HUES64 (cell line): ENCODE data around the gene DIAPH1.
"Not testable (repeated sequence)": the region's sequence is repeated elsewhere in the genome, so short reads cannot be mapped to it uniquely, and the experiment has no call there.

Experiments used
- H3K27ac ChIP-seq: 2 replicates; pipeline ENCODE4 v1.7.0; 2013; ENCODE audit warnings: low read depth, low read length, inconsistent platforms
- H3K27me3 ChIP-seq: 2 replicates; pipeline ENCODE4 v1.6.1; 2013; ENCODE audit warnings: mild to moderate bottlenecking, low read length; ENCODE audit not compliant: insufficient read depth
- H3K36me3 ChIP-seq: 2 replicates; pipeline ENCODE4 v1.6.1; 2013; ENCODE audit warnings: mild to moderate bottlenecking, low read length; ENCODE audit not compliant: insufficient read depth
- H3K4me1 ChIP-seq: 2 replicates; pipeline ENCODE4 v1.6.1; 2013; ENCODE audit warnings: mild to moderate bottlenecking, low read length, moderate library complexity; ENCODE audit not compliant: insufficient read depth
- H3K4me3 ChIP-seq: 2 replicates; pipeline ENCODE4 v1.5.1; 2013; ENCODE audit warnings: mild to moderate bottlenecking, low read length, moderate library complexity
- H3K9ac ChIP-seq: 2 replicates; pipeline ENCODE4 v1.6.1; 2013; ENCODE audit warnings: mild to moderate bottlenecking, low read depth, low read length
- H3K9me3 ChIP-seq: 2 replicates; pipeline ENCODE4 v1.6.1; 2013; ENCODE audit warnings: low read depth, low read length; ENCODE audit not compliant: insufficient read depth
- WGBS: fragments of 150-250, 120-280 bp; methylation state at CpG from one replicate; pipeline ENCODE4 v1.1.7; 2013; ENCODE audit warnings: missing lambda C conversion rate; 5-methylcytosine and 5-hydroxymethylcytosine counted together

The DIAPH1 gene

DNA sequence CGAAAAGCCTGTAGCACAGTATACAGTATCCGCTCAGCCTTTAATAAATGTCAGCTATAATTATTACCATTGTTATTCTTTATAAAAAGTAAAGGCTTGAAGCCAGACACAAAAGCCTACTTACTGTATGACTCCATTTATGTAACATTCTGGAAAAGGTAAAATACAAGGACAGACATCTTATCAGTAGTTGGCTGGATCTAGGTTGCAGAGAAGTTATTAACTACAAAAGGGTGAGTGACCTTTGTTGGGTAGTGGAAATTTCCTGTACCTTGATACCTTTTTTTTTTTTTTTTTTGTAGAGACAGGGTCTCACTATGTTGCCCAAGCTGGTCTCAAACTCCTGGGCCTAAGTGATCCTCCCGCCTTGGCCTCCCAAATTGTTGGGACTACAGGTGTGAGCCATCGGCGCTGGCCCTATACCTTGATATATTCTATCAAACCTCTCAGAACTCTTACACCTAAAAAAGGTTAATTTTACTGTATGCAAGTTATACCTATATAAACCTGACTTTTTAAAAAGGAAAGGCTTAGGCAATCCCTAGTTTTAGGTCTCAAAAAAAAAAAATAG, 11.9 kb upstream of the DIAPH1 start:
- Histone ChIP-seq H3K4me1 (no peaks in the 10 kb centered on the region; the same call in 1 of the 2 replicates), H3K27ac (no peak overlapping the region), H3K4me3 (no peak overlapping the region), H3K9me3 (no peaks in the 10 kb centered on the region), H3K9ac (no peak overlapping the region), H3K27me3 (no peaks in the 10 kb centered on the region), H3K36me3 (peaks cover 74% of the 10 kb centered on the region)
- WGBS, result 98% methylated on average over 4 of the region's 5 CpGs

DNA sequence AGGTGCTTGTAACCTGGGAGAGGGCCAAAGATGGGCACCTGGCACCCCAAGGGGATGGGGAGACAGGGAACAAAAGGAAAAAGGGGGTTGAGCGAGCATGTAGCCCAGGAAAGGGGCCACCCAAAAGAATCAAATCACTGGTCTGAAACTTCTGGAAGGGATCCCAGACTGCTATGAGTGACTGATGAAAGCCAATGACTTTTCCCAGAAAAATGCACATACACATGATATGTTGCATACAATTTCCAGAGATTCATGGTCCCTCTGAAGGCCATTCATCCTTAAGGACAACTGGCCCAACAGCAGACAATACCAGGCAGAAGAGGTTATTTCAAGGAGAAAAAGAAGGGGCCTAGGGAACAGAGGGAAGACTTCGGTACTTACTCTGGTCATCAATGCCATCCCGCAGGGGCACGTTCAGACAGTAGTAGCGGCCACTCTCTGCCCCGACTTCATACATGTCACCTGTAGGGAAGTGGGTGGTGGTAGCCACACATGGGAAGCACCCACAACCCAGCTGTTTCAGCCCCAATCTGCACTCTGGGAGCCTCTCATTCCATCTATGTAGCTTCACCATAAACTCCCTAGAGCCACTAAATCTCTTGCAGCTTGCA, 9.5 kb upstream of the DIAPH1 start:
- H3K27ac ChIP-seq, result no peak overlapping the region
- WGBS, result 97% methylated on average over 6 of the region's 6 CpGs
- H3K4me3 ChIP-seq, result no peak overlapping the region
- peaks cover 8% of the 10 kb centered on the region for H3K4me1 ChIP-seq
- H3K36me3 ChIP-seq, result peaks cover 92% of the 10 kb centered on the region
- no peak overlapping the region for H3K9ac ChIP-seq
- no peaks in the 10 kb centered on the region for H3K27me3 ChIP-seq
- no peaks in the 10 kb centered on the region for H3K9me3 ChIP-seq

DNA sequence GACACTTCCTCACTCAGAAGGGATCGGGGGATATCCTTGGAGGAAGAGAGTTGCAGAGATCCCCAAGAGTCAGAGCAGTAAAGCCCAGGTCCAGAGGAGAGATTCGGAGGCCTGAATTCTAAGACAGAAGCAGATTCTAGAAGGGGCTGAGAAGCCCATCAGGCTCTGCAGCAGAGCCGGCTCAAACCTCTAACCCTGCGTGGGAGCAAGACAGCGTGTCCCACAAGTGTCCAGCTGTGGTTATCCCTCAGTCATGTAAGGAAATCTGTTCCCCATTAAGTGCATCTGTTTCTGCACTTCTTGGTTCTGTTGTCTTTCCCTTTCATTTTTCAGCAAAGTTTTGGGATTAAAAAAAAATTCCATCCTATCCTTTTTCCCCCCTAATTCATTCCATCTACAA, 4.8 kb upstream of the DIAPH1 start:
- Histone ChIP-seq H3K27me3 (no peaks in the 10 kb centered on the region), H3K9me3 (no peaks in the 10 kb centered on the region), H3K9ac (0 out of 2 replicates have a peak overlapping the region, but pooled peaks have one; percentile 41), H3K36me3 (peaks cover 85% of the 10 kb centered on the region), H3K27ac (peak overlapping the region; percentile 58; the same call in 1 of the 2 replicates), H3K4me3 (no peak overlapping the region), H3K4me1 (peaks cover 11% of the 10 kb centered on the region)
- 81% methylated on average over 5 of the region's 5 CpGs for WGBS

DNA sequence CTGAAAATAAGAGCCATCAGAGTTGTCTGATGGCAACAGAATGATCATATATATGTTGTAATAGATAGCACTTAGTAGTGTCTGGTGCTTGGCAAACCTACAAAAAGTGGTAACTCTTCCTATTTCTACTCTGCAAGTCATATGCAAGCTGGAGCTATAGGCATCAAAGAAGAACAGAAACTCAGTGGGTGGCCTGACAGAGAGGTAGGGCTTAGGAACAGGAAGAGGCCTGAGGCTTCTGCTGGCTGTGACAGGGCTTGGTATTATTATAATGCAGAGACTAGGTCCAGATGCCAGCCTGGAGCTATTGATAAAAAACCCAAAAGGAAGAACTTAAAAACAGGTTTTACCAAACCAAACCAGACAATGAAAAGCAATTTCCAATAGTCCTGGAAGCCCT, 4.4 kb upstream of the DIAPH1 start:
- Histone ChIP-seq H3K36me3 (peaks cover 81% of the 10 kb centered on the region), H3K9ac (0 out of 2 replicates have a peak overlapping the region, but pooled peaks have one; percentile 41), H3K27ac (peak overlapping the region; percentile 58; the same call in 1 of the 2 replicates), H3K27me3 (no peaks in the 10 kb centered on the region), H3K9me3 (no peaks in the 10 kb centered on the region), H3K4me3 (no peak overlapping the region), H3K4me1 (peaks cover 11% of the 10 kb centered on the region)

DNA sequence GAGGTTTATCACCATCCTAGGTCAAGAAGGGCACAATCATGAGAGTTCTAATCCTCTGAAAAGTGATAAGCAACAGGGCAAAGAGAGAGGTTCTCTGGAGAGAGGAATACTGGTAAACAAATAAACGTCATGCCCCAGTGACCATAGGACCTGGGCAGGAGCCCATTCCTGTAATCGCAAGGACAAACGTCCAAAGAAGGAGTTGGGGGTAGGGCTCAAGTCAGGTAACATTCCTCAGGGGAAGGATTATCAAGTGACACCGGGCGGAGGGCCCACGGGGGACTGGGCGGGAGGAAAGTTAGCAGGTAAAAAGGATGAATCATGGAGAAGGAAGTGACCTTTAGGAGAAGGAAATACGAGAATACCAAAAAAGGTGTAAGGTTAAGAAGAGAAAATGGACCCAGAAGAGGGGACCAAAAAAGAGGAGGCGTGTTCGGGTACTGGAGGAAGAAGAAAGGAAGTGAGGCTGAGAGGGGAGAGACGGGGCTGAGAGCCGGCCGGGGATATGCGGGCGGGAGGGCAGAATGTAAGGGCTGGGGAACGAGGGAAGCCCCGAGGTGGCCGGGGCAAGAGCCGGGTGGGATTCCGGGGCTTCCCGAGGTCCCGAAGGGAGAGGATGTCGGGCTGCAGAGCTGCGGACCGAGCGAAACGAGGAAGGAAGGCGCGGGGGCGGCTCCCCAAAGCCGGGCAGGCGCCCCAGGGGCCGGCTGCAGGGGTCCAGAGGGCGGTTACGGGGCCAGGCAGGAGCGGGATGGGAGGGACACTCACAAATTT, 583 bp downstream of the DIAPH1 start:
- peaks cover 39% of the 10 kb centered on the region for H3K4me1 ChIP-seq
- H3K9ac ChIP-seq, result peak overlapping the region; percentile 91
- WGBS, result under 1% methylated on average over 36 of the region's 36 CpGs
- peak overlapping the region; percentile 84 for H3K4me3 ChIP-seq
- peaks cover 34% of the 10 kb centered on the region for H3K36me3 ChIP-seq
- peak overlapping the region; percentile 88 for H3K27ac ChIP-seq
- H3K9me3 ChIP-seq, result no peaks in the 10 kb centered on the region
- no peaks in the 10 kb centered on the region for H3K27me3 ChIP-seq

DNA sequence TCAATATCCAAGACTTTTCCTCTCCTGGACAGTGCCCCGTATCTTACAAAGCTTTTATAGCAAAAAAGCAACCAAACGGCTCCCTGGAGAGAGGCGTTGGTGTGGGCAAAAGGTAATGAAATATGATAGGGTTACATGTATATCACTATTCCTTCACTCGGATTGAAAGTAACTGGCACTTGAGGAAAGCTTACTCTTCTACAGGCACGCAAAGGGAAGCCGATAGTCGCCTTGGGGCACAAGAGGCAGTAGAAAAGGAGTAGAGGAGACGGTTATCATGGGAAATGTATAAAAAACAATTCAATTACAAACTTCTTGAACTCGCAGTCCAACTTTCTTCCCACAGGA, 1.1 kb downstream of the DIAPH1 start:
- WGBS, result 6% methylated on average over 5 of the region's 9 CpGs
- Histone ChIP-seq H3K27ac (peak overlapping the region; percentile 88), H3K36me3 (peaks cover 29% of the 10 kb centered on the region), H3K9ac (peak overlapping the region; percentile 91), H3K27me3 (no peaks in the 10 kb centered on the region), H3K4me1 (peaks cover 39% of the 10 kb centered on the region), H3K9me3 (no peaks in the 10 kb centered on the region), H3K4me3 (peak overlapping the region; percentile 84)

DNA sequence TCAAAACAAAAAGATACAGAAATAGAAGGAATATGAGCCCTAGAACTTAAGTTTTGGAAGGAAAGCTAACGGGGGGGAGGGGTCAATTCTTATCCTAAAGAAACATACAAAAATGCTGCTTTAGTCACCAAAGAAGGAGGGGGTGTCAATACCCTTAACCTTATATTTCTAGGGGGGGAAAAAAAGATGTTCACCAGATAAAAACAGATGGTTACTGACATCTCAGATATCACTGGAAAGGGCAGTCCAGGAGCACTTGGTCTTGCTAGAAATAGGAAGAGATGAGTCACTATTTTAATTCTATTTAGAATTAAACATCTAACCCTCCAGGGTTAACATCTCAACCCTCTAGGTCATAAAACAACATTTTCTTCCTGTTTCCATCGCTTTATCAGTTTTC, 1.7 kb downstream of the DIAPH1 start:
- Histone ChIP-seq H3K36me3 (peaks cover 25% of the 10 kb centered on the region), H3K27ac (no peak overlapping the region)
- 100% methylated on average over 1 of the region's 2 CpGs for WGBS

DNA sequence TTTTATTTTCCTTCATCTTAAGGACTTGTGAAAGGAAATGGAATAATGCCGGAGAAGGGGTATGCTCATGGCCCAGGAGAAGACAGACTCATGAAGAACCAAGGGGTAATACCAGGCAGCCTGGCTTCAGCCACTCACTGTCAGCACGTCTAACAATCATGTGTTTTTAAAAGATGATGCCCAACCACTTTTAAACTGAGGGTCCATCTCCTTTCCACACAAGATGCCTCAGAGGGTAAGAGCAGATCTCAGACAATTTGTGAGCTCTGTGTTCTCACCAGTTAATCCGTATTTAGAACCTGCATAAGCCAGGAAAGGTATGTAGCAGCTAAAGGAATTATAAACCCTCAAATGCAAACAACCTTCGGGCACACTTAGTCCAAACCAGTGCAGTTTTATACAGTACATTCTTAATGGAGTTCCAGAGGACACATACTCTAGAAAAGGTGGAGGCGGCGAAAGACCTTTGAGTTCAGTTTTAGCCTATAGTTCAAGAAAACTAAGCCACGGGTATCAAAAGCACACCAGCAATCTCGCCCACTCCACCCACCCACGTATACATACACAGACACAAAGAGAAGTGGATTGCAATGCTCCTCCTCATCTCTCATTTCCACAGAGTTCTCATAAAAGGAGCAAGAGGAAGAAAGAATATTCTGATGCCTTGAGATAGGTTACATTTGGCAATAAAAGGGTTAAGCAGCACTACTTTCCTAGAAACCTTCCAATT, 2.6 kb downstream of the DIAPH1 start:
- H3K9ac ChIP-seq, result no peak overlapping the region
- H3K4me1 ChIP-seq, result peaks cover 46% of the 10 kb centered on the region
- 91% methylated on average over 9 of the region's 9 CpGs for WGBS
- H3K36me3 ChIP-seq, result peaks cover 15% of the 10 kb centered on the region
- no peak overlapping the region for H3K27ac ChIP-seq
- H3K27me3 ChIP-seq, result no peaks in the 10 kb centered on the region
- H3K4me3 ChIP-seq, result peak overlapping the region; percentile 84; the same call in 1 of the 2 replicates
- H3K9me3 ChIP-seq, result no peaks in the 10 kb centered on the region

More for the DNA sequence above, 1.7 kb downstream of the DIAPH1 start:
- no peak overlapping the region for H3K9ac ChIP-seq
- H3K4me1 ChIP-seq, result peaks cover 44% of the 10 kb centered on the region
- H3K4me3 ChIP-seq, result peak overlapping the region; percentile 84
- H3K27me3 ChIP-seq, result no peaks in the 10 kb centered on the region
- H3K9me3 ChIP-seq, result no peaks in the 10 kb centered on the region

DNA sequence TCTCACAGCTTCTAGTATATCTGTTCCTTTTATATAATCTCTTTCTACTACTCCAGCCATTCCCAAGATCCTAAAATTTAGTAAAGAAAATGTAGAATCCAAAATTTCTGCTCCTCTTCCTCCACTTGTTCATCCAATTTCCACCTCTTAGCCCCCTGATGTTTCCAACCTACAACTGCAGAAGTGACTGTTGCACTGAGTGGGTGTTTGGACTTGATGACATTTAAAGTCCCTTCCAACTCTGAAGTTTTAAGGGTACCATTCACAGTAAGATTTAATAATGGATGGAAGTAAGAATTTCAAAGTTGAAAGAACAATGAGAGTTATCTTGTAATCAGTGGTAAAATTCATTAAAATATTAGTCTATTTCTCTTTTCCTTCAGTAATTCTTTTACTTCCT, 5.5 kb downstream of the DIAPH1 start:
- H3K27ac ChIP-seq, result no peak overlapping the region
- H3K9me3 ChIP-seq, result no peaks in the 10 kb centered on the region
- H3K36me3 ChIP-seq, result no peaks in the 10 kb centered on the region; the same call in 1 of the 2 replicates
- H3K4me3 ChIP-seq, result no peak overlapping the region
- H3K27me3 ChIP-seq, result no peaks in the 10 kb centered on the region
- H3K4me1 ChIP-seq, result peaks cover 49% of the 10 kb centered on the region
- no peak overlapping the region for H3K9ac ChIP-seq

DNA sequence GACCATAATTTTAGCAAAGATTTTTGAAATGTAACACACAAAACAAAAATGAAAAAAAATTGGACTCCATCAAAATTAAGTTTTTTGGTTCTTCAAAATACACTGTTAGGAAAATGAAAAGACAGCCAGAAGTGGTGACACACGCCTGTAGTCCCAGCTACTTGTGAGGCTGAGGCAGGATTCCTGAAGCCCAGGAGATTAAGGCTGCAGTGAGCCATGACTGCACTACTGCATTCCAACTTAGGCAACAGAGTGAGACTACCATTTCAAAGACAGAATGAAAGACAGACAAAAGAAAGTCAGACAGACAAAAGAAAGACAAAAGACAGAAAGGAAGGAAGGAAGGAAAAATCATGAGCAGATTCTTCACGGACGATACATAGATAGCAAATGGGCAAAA, 7.5 kb downstream of the DIAPH1 start:
- Histone ChIP-seq H3K27ac (no peak overlapping the region), H3K9ac (no peak overlapping the region), H3K4me3 (no peak overlapping the region), H3K36me3 (no peaks in the 10 kb centered on the region; the same call in 1 of the 2 replicates), H3K27me3 (no peaks in the 10 kb centered on the region), H3K9me3 (no peaks in the 10 kb centered on the region), H3K4me1 (peaks cover 33% of the 10 kb centered on the region)
- WGBS, result 97% methylated on average over 3 of the region's 3 CpGs

DNA sequence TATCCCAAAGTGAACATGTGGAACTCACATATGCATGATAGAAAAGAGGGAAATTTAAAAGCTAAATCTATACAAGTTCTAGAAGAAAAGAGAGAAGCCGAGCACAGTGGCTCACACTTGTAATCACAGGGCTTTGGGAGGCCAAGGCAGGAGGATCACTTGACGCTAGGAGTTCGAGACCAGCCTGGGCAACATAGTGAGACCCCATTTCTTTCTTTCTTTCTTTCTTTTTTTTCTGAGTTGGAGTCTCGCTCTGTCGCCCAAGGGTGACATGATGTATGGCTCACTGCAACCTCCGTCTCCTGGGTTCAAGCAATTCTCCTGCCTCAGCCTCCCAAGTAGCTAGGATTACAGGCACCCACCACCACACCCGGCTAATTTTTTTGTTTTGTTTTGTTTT, 8.9 kb downstream of the DIAPH1 start:
- 95% methylated on average over 7 of the region's 7 CpGs for WGBS
- not testable (repeated sequence) for H3K36me3 ChIP-seq, H3K27me3 ChIP-seq, H3K4me3 ChIP-seq, H3K9ac ChIP-seq, H3K27ac ChIP-seq, H3K9me3 ChIP-seq
- H3K4me1 ChIP-seq, result peaks cover 29% of the 10 kb centered on the region
